OCI-LY3 (cell line): ENCODE data around the gene SLC13A3.

ENCODE experiments used
- CTCF ChIP-seq: fragments of 200-600, 300-600 bp; sonication (generic); IDR thresholded peaks from 2 replicates; pipeline ENCODE4 v1.5.1; 2014; ENCODE audit warnings: antibody characterized with exemption, low read length, low read depth
- EZH2phosphoT487 ChIP-seq: fragments of 200-600 bp; shearing (Covaris generic); IDR thresholded peaks from 2 replicates; pipeline ENCODE4 v1.6.1; 2018; ENCODE audit warnings: antibody characterized with exemption, mixed run types, low read depth

GRCh38 chr20:46646122-46646521 lies 5.1 kb downstream of the SLC13A3 start:
- TF ChIP-seq CTCF (no peak), EZH2phosphoT487 (no peak)
